Measurements from ENCODE around the gene EEF2K. TPM values are rescaled to one million over a fixed set of nuclear protein-coding genes. Genes with fewer than 3 reads are reported as not detected.

The EEF2K gene
- 28.0 and 28.1 TPM in 2 replicates for total RNA-seq

GRCh38 chr16:22206013-22206841, at the start of gene EEF2K:
EEF2K (plus strand) TSS chr16:22206278; CDS start chr16:22225730, 19,452 bp downstream.

DNA sequence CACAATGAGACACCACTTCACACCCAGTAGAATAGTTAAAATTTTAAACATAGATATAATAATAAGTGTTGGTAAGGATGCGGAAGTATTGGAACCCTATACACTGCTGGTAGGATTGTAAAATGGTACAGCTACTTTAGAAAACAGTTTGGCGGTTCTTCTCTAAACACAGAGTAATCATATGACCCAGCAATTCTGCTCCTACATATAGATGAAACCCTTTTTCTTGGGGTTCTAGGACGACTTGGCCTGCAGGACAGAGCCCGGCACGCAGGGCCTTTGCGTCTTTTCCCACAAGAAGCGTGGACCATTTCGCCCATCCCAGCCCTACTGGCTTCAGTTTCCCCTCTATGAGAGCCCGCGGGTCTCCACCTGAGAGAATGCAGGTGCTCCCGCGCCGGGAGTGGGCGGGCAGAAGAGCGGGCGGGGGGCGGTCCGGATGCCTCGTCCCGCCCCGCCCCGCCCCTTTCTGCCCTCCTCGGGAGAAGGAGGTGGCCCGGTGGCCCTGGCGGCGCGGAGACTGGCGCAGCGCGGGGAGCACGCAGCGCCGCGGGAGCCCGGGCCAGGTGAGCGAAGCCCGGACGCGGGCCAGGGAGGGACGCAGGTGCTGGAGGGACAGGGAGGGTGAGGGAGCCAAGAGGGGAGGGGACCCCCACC, 44.0 kb upstream of the EEF2K start, which contains the start of gene SDR42E2:
SDR42E2 (plus strand) TSS at position 508 of the 657 bp plus-strand sequence. CDS start 3,077 bp downstream, outside the sequence.

GRCh38 chr16:22297114-22297870, 91.2 kb downstream of the EEF2K start, which contains the start of gene POLR3E:
POLR3E (plus strand) TSS chr16:22297409; CDS start chr16:22302969, 5,560 bp downstream.

Other genes starting within 250 kb of the EEF2K start
- gene PDZD9, start 205.2 kb upstream of the EEF2K start, total RNA-seq: not detected in 2 replicates
- gene MOSMO, start 198.2 kb upstream of the EEF2K start, total RNA-seq: 12.9 and 13.6 TPM in 2 replicates
- gene VWA3A, start 113.7 kb upstream of the EEF2K start, total RNA-seq: not detected in 2 replicates
- gene SDR42E2, start 43.8 kb upstream of the EEF2K start, total RNA-seq: under 0.01 and 0.09 TPM in 2 replicates
- 48.9 and 56.5 TPM in 2 replicates for gene POLR3E, start 91.1 kb downstream of the EEF2K start, total RNA-seq
- gene CDR2, start 168.3 kb downstream of the EEF2K start, total RNA-seq: 45.0 and 52.8 TPM in 2 replicates

All from endothelial cell of coronary artery (primary cell).